GM18858 (cell line): Measurements from ENCODE around the gene BMAL1.

Experiments used
- ATAC-seq: cut with Tn5 transposase; IDR thresholded peaks from one replicate; pipeline ENCODE4 v1.9.1; 2021; ENCODE audit not compliant: unreplicated experiment

The BMAL1 gene

GRCh38 chr11:13290221-13290980 lies 12.8 kb downstream of the BMAL1 start:
- no peak for ATAC-seq

GRCh38 chr11:13291361-13291760 lies 13.8 kb downstream of the BMAL1 start:
- ATAC-seq, result no peak

- no peak for ATAC-seq
These were observed 14.2 kb downstream of the BMAL1 start for GRCh38 chr11:13291800-13292199.

- no peak for ATAC-seq
These were observed 15.4 kb downstream of the BMAL1 start for GRCh38 chr11:13292970-13293369.

GRCh38 chr11:13294178-13294577 lies 16.6 kb downstream of the BMAL1 start:
- no peak for ATAC-seq

GRCh38 chr11:13294771-13295579 lies 17.4 kb downstream of the BMAL1 start:
- ATAC-seq, result no peak

GRCh38 chr11:13297308-13297916 lies 19.8 kb downstream of the BMAL1 start:
- no peak for ATAC-seq

GRCh38 chr11:13297917-13298356 lies 20.3 kb downstream of the BMAL1 start:
- ATAC-seq, result no peak

GRCh38 chr11:13298765-13299164 lies 21.2 kb downstream of the BMAL1 start:
- no peak for ATAC-seq

- no peak for ATAC-seq
These were observed 23.9 kb downstream of the BMAL1 start for GRCh38 chr11:13301522-13301921.

- ATAC-seq, result no peak
These were observed 24.9 kb downstream of the BMAL1 start for GRCh38 chr11:13302420-13302958.

GRCh38 chr11:13303668-13304649 lies 26.4 kb downstream of the BMAL1 start:
- ATAC-seq, result no peak

- ATAC-seq, result no peak
These were observed 27.2 kb downstream of the BMAL1 start for GRCh38 chr11:13304655-13305335.

GRCh38 chr11:13308704-13309103 lies 31.1 kb downstream of the BMAL1 start:
- no peak for ATAC-seq

GRCh38 chr11:13309156-13309555 lies 31.6 kb downstream of the BMAL1 start:
- no peak for ATAC-seq

GRCh38 chr11:13310443-13310842 lies 32.9 kb downstream of the BMAL1 start:
- ATAC-seq, result no peak

GRCh38 chr11:13311570-13311969 lies 34.0 kb downstream of the BMAL1 start:
- ATAC-seq, result no peak

- ATAC-seq, result no peak
These were observed 35.6 kb downstream of the BMAL1 start for GRCh38 chr11:13313005-13313819.
